Thyroid gland (tissue), 4 donors: ENCODE measurements around the gene MAL. TPM values are rescaled to one million over a fixed set of nuclear protein-coding genes. Genes with fewer than 3 reads are reported as not detected.

Experiments
- DNase-seq, 2 donors: peaks; one replicate each; pipeline ENCODE4 v3.0.0-alpha.2; 2019
- H3K27ac ChIP-seq, 3 donors: fragments of 200-600 bp; sonication (generic); 1 replicate in 2 of 3; 2 replicates in 1 of 3; pipeline ENCODE4 v1.5.1; 2016 to 2019; ENCODE audit warnings: mild to moderate bottlenecking in 1 of 3, moderate library complexity in 1 of 3
- H3K27me3 ChIP-seq: fragments of 200-600 bp; sonication (generic); one replicate; pipeline ENCODE4 v1.5.1; 2019
- H3K36me3 ChIP-seq, 2 donors: fragments of 200-600 bp; sonication (generic); one replicate each; pipeline ENCODE4 v1.5.1; 2016 to 2019
- H3K4me1 ChIP-seq, 2 donors: fragments of 200-600 bp; sonication (generic); one replicate each; pipeline ENCODE4 v1.5.1; 2017 to 2019
- H3K4me3 ChIP-seq, 3 donors: fragments of 200-600 bp; sonication (generic); replicated peaks in 1 of 3; 1 replicate in 2 of 3; 2 replicates in 1 of 3; pipeline ENCODE4 v1.5.1; 2016; ENCODE audit warnings: mild to moderate bottlenecking in 1 of 3
- H3K9me3 ChIP-seq: fragments of 200-600 bp; sonication (generic); one replicate; pipeline ENCODE4 v1.5.1; 2017
- CTCF ChIP-seq, 6 experiments: fragments of 200-600 bp in 3 of 6; fragments of 450-650 bp in 3 of 6; sonication (generic) in 3 of 6; IDR thresholded peaks; one replicate each; pipeline ENCODE4 v1.5.1; 2016 to 2019; ENCODE audit warnings: antibody characterized with exemption in 6 of 6, mild to moderate bottlenecking in 2 of 6, inconsistent platforms in 1 of 6, moderate library complexity in 1 of 6
- POLR2A ChIP-seq, 2 donors: fragments of 450-650 bp; IDR thresholded peaks; one replicate each; pipeline ENCODE4 v1.6.1; 2017; ENCODE audit warnings: antibody characterized with exemption in 2 of 2, mild to moderate bottlenecking in 2 of 2, moderate library complexity in 1 of 2
- WGBS, 2 donors: methylation state at CpG; one replicate each; pipeline ENCODE4 v1.1.5; 2017; 5-methylcytosine and 5-hydroxymethylcytosine counted together
- intact Hi-C: fragments of 100-400 bp; cut with DNase I; formaldehyde crosslinking; loops from one replicate; pipeline ENCODE4 v1.15.1; 2023
- total RNA-seq, 4 donors: library from RNA; depleted of rRNA; stranded (reverse); fragments of >200 nt; gene quantifications; one replicate each; pipeline ENCODE4 v1.2.3, GENCODE V29; 2016

Gene MAL
- total RNA-seq, 4 donors from 2014 or later: 5.6 to 19.3 (median 13.3) TPM

- H3K36me3 ChIP-seq: no peaks in the 10 kb centered on the region
- 12 to 24% methylated on average over 7 to 33 of the region's 44 CpGs for WGBS, 2 donors
- no peaks in the 10 kb centered on the region for H3K27me3 ChIP-seq
- H3K9me3 ChIP-seq: no peaks in the 10 kb centered on the region
- peak overlapping the region in 2 of 3 donors; percentile 28 to 57 for H3K27ac ChIP-seq
- peaks cover 5% of the 10 kb centered on the region in 2 donors for H3K4me1 ChIP-seq
- TF ChIP-seq CTCF (IDR thresholded peaks at IDR 0.05): peak; percentile 56 to 89 (median 84)
- TF ChIP-seq POLR2A (IDR thresholded peaks at IDR 0.05): no peak
- DNase-seq: peak; percentile 95 to 96
- H3K4me3 ChIP-seq: peak overlapping the region; percentile 20 to 43 (median 43)
- intact Hi-C loops: no loop called here
These were observed 51.4 kb downstream of the MAL start for GRCh38 chr2:95076705-95077529.

DNA sequence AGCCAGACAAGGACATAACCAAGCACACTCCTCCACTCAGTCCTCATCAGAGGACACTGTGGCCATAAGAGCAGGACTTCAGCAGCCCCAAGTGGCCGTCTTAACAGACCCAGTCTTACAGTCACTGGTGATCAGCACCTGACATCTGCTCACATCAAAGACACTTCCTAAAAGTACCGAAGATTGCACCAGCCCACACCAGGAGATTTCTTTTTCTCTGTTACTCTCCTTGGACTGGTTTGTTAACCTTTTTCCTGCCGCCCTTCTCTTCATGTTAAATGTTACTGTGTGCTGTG lies 52.0 kb downstream of the MAL start:
- H3K9me3 ChIP-seq: no peaks in the 10 kb centered on the region
- peak overlapping the region in 1 of 3 donors; percentile 57 for H3K27ac ChIP-seq
- H3K4me1 ChIP-seq: peaks cover 5% of the 10 kb centered on the region in 2 donors
- H3K27me3 ChIP-seq: no peaks in the 10 kb centered on the region
- WGBS, 2 donors: 62 to 70% methylated on average over 3 of the region's 3 CpGs
- no peak for TF ChIP-seq POLR2A (IDR thresholded peaks at IDR 0.05)
- TF ChIP-seq CTCF (IDR thresholded peaks at IDR 0.05): no peak
- intact Hi-C loops: no loop called here
- no peak for DNase-seq
- no peak overlapping the region for H3K4me3 ChIP-seq
- H3K36me3 ChIP-seq: no peaks in the 10 kb centered on the region

GRCh38 chr2:95077861-95078603 lies 52.5 kb downstream of the MAL start:
- DNase-seq: no peak
- no peak for TF ChIP-seq CTCF (IDR thresholded peaks at IDR 0.05)
- no peak for TF ChIP-seq POLR2A (IDR thresholded peaks at IDR 0.05)
- H3K4me3 ChIP-seq: no peak overlapping the region
- H3K36me3 ChIP-seq: no peaks in the 10 kb centered on the region
- intact Hi-C loops: loop anchor here (2.0 kb wide), 1 partner anchor 55 kb away; no protein-coding TSS in a partner anchor
- H3K27ac ChIP-seq: peak overlapping the region in 1 of 3 donors; percentile 1
- H3K9me3 ChIP-seq: no peaks in the 10 kb centered on the region
- H3K4me1 ChIP-seq: peaks cover 5% of the 10 kb centered on the region in 2 donors
- 66 to 75% methylated on average over 10 of the region's 10 CpGs for WGBS, 2 donors
- H3K27me3 ChIP-seq: no peaks in the 10 kb centered on the region

GRCh38 chr2:95079199-95079683 lies 53.7 kb downstream of the MAL start:
- Histone ChIP-seq H3K4me1 (peaks cover 5% of the 10 kb centered on the region in 2 donors), H3K4me3 (no peak overlapping the region), H3K27me3 (no peaks in the 10 kb centered on the region), H3K36me3 (no peaks in the 10 kb centered on the region), H3K27ac (no peak overlapping the region), H3K9me3 (no peaks in the 10 kb centered on the region)
- TF ChIP-seq POLR2A (IDR thresholded peaks at IDR 0.05) (no peak), CTCF (IDR thresholded peaks at IDR 0.05) (no peak)
- 61 to 65% methylated on average over 7 of the region's 7 CpGs for WGBS, 2 donors
- no peak for DNase-seq
- intact Hi-C loops: loop anchor here (2.0 kb wide), 1 partner anchor 56 kb away; no protein-coding TSS in a partner anchor
